Left lung (tissue), 10 donors: ENCODE data around the gene CST9L. TPM values are rescaled to one million over a fixed set of nuclear protein-coding genes. Genes with fewer than 3 reads are reported as not detected.

ENCODE experiments used
- ATAC-seq: fragments of 200-7000 bp; cut with Tn5 transposase; one replicate; pipeline ENCODE4 v1.9.1; 2020; ENCODE audit warnings: moderate library complexity
- DNase-seq, 4 donors: peaks; one replicate each; pipeline ENCODE4 v3.0.0-alpha.2; 2013 to 2020
- H3K27ac ChIP-seq, 2 donors: fragments of 200-600 bp; sonication (generic) in 1 of 2; one replicate each; pipeline versions ENCODE4 v1.5.0 to v1.8.0; 2020 to 2021
- H3K27me3 ChIP-seq, 2 donors: fragments of 200-600 bp; sonication (generic) in 1 of 2; one replicate each; pipeline versions ENCODE4 v1.5.0 to v1.8.0; 2020 to 2021
- H3K36me3 ChIP-seq, 2 donors: fragments of 200-600 bp; sonication (generic) in 1 of 2; one replicate each; pipeline versions ENCODE4 v1.5.0 to v1.8.0; 2020 to 2021
- H3K4me1 ChIP-seq, 2 donors: fragments of 200-600 bp; one replicate each; pipeline ENCODE4 v1.8.0; 2021
- H3K4me3 ChIP-seq, 2 donors: fragments of 200-600 bp; sonication (generic) in 1 of 2; one replicate each; pipeline versions ENCODE4 v1.5.0 to v1.8.0; 2020 to 2021; ENCODE audit warnings: mild to moderate bottlenecking in 1 of 2
- H3K9me3 ChIP-seq, 2 donors: fragments of 200-600 bp; sonication (generic) in 1 of 2; one replicate each; pipeline versions ENCODE4 v1.5.0 to v1.8.0; 2020 to 2021
- CTCF ChIP-seq, 2 donors: fragments of 200-600 bp; sonication (generic) in 1 of 2; IDR thresholded peaks; one replicate each; pipeline versions ENCODE4 v1.5.0 to v1.8.0; 2021; ENCODE audit warnings: antibody characterized with exemption in 2 of 2
- intact Hi-C, 2 donors: fragments of 100-400 bp; cut with DNase I; formaldehyde crosslinking; loops; one replicate each; pipeline versions ENCODE4 v1.11.2 to v1.14.2; 2022
- polyA plus RNA-seq, 6 donors: library from polyadenylated mRNA; unstranded; fragments of 120-200 nt; gene quantifications; one replicate each; pipeline ENCODE4 v1.2.1, GENCODE V29; 2013; ENCODE audit not compliant: insufficient read length in 6 of 6
- total RNA-seq, 2 donors: library from RNA; stranded (reverse); fragmentation: NEBNext Ultra II Directional; extraction: Animal tissue kit (Norgen Biotek cat#: 25700); gene quantifications; one replicate each; pipeline ENCODE4 v1.2.1, GENCODE V29; 2021
- donor health status: DM: no; HTN: yes; CAD: no.
- donor health status: DM: no; HTN: no; CAD: no.

CST9L gene
- total and polyA plus RNA-seq, 8 donors, result not detected

- no peaks in the 10 kb centered on the region for H3K9me3 ChIP-seq
- H3K4me3 ChIP-seq, result no peak overlapping the region
- no peaks in the 10 kb centered on the region for H3K36me3 ChIP-seq
- DNase-seq, result no peak
- no peak for TF ChIP-seq CTCF (IDR thresholded peaks at IDR 0.05)
- no peaks in the 10 kb centered on the region for H3K27me3 ChIP-seq
- H3K4me1 ChIP-seq, result no peaks in the 10 kb centered on the region
- intact Hi-C loops, result no loop called here
- H3K27ac ChIP-seq, result no peak overlapping the region
- ATAC-seq, result no peak
Observed at GRCh38 chr20:23514848-23515247, 53.4 kb downstream of the CST9L start.

Other genes starting within 250 kb of the CST9L start
- 10 to 100 TPM; 12.0 to 19.4 TPM for gene NXT1, start 217.7 kb downstream of the CST9L start, total RNA-seq
- 10 to 100 TPM; 13.5 to 18.5 (median 16.2) TPM for gene NXT1, start 217.7 kb downstream of the CST9L start, polyA plus RNA-seq
- 10 to 100 TPM; 13.4 to 18.0 TPM for gene GZF1, start 206.3 kb downstream of the CST9L start, total RNA-seq
- 10 to 100 TPM; 11.8 to 15.1 (median 13.0) TPM for gene GZF1, start 206.3 kb downstream of the CST9L start, polyA plus RNA-seq
- gene NAPB, start 147.0 kb downstream of the CST9L start, total RNA-seq, result 10 to 100 TPM in 1 of 2 donors, 1 to 10 TPM in 1; 8.7 to 11.1 TPM
- 10 to 100 TPM; 20.0 to 27.1 (median 24.1) TPM for gene NAPB, start 147.0 kb downstream of the CST9L start, polyA plus RNA-seq
- gene CSTL1, start 128.8 kb downstream of the CST9L start, total RNA-seq, result not detected
- gene CSTL1, start 128.8 kb downstream of the CST9L start, polyA plus RNA-seq, result not detected
- not detected for gene CST11, start 115.6 kb downstream of the CST9L start, total RNA-seq
- gene CST11, start 115.6 kb downstream of the CST9L start, polyA plus RNA-seq, result not detected
- not detected for gene CST8, start 77.4 kb downstream of the CST9L start, total RNA-seq
- gene CST8, start 77.4 kb downstream of the CST9L start, polyA plus RNA-seq, result not detected
- not detected for gene CST9, start 37.4 kb upstream of the CST9L start, total RNA-seq
- gene CST9, start 37.4 kb upstream of the CST9L start, polyA plus RNA-seq, result not detected
- gene CST3, start 69.5 kb upstream of the CST9L start, total RNA-seq, result 100 to 1,000 TPM; 628 to 714 TPM
- gene CST3, start 69.5 kb upstream of the CST9L start, polyA plus RNA-seq, result 100 to 1,000 TPM; 145 to 189 (median 156) TPM
- gene CST4, start 120.6 kb upstream of the CST9L start, total RNA-seq, result not detected
- not detected for gene CST4, start 120.6 kb upstream of the CST9L start, polyA plus RNA-seq
- gene CST1, start 182.5 kb upstream of the CST9L start, total RNA-seq, result not detected
- not detected for gene CST1, start 182.5 kb upstream of the CST9L start, polyA plus RNA-seq